ENCODE data around the gene FOXJ3.

Gene FOXJ3

GRCh38 chr1:42163536-42164503, 171.2 kb downstream of the FOXJ3 start:
- DNase-seq (ENCODE audit: low spot score): no peak
- Histone ChIP-seq H3K4me3 (no peak overlapping the region), H3K27ac (no peak overlapping the region)
- TF ChIP-seq CTCF (IDR thresholded peaks at IDR 0.05): no peak

GRCh38 chr1:42163114-42163513, 171.9 kb downstream of the FOXJ3 start:
- TF ChIP-seq CTCF (IDR thresholded peaks at IDR 0.05): no peak

GRCh38 chr1:42162181-42162580, 172.9 kb downstream of the FOXJ3 start:
- no peak for DNase-seq (ENCODE audit: low spot score)
- no peak for TF ChIP-seq CTCF (IDR thresholded peaks at IDR 0.05)
- no peak overlapping the region for H3K4me3 ChIP-seq
- H3K27ac ChIP-seq: no peak overlapping the region

More at GRCh38 chr1:42163114-42163513, 171.9 kb downstream of the FOXJ3 start:
- no peak for DNase-seq (ENCODE audit: low spot score)
- Histone ChIP-seq H3K4me3 (no peak overlapping the region), H3K27ac (no peak overlapping the region)

- no peak for TF ChIP-seq CTCF (IDR thresholded peaks at IDR 0.05)
- Histone ChIP-seq H3K4me3 (no peak overlapping the region), H3K27ac (no peak overlapping the region)
- no peak for DNase-seq (ENCODE audit: low spot score)
Observed at GRCh38 chr1:42158189-42158588, 176.8 kb downstream of the FOXJ3 start.

GRCh38 chr1:42157667-42158066, 177.4 kb downstream of the FOXJ3 start:
- TF ChIP-seq CTCF (IDR thresholded peaks at IDR 0.05): no peak
- DNase-seq (ENCODE audit: low spot score): no peak
- no peak overlapping the region for H3K27ac ChIP-seq

GRCh38 chr1:42155362-42155761, 179.7 kb downstream of the FOXJ3 start:
- DNase-seq (ENCODE audit: low spot score): no peak
- no peak for TF ChIP-seq CTCF (IDR thresholded peaks at IDR 0.05)
- no peak overlapping the region for H3K27ac ChIP-seq
- H3K4me3 ChIP-seq: no peak overlapping the region

More at GRCh38 chr1:42157667-42158066, 177.4 kb downstream of the FOXJ3 start:
- no peak overlapping the region for H3K4me3 ChIP-seq

- no peak overlapping the region for H3K4me3 ChIP-seq
- TF ChIP-seq CTCF (IDR thresholded peaks at IDR 0.05): no peak
- no peak overlapping the region for H3K27ac ChIP-seq
- DNase-seq (ENCODE audit: low spot score): no peak
Observed at GRCh38 chr1:42154685-42155084, 180.3 kb downstream of the FOXJ3 start.

All from coronary artery (tissue), 2 donors.